ENCODE measurements around the gene HDAC2. TPM values are rescaled to one million over a fixed set of nuclear protein-coding genes. Genes with fewer than 3 reads are reported as not detected.

HDAC2 gene
- total and polyA plus RNA-seq, 2 of the 13 experiments (the other 11 are each of a cell fraction or from before 2014, with no cell fraction given): 99.6 to 114 TPM

DNA sequence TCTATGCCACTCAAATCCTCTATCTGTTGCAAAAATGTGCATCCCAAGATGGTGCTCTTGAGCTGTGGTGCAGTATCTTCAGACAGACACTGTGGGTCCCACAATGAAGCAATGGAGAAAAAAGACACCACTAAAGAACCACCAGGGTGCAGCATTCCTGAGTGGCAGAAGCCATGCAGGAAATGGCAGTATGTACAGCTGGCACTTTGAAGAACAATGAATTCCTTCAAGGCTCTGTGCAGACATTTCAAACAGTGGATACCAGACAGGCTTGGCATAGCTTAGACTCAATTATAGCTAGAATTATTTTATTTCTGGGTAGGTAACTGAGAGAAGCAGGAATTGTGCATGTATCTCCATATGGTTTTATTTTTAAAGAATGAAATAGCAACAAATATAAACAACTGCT, 24.0 kb upstream of the HDAC2 start (continued):
- TF ChIP-seq, protein P1, sequence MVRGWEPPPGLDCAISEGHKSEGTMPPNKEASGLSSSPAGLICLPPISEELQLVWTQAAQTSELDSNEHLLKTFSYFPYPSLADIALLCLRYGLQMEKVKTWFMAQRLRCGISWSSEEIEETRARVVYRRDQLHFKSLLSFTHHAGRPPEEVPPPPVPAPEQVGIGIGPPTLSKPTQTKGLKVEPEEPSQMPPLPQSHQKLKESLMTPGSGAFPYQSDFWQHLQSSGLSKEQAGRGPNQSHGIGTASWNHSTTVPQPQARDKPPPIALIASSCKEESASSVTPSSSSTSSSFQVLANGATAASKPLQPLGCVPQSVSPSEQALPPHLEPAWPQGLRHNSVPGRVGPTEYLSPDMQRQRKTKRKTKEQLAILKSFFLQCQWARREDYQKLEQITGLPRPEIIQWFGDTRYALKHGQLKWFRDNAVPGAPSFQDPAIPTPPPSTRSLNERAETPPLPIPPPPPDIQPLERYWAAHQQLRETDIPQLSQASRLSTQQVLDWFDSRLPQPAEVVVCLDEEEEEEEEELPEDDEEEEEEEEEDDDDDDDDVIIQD (CRISPR knock-in tag; IDR thresholded peaks at IDR 0.05; ENCODE audit: low read depth): 0 out of 2 replicates have a peak, but pooled peaks have one; percentile 14
- no peak for TF ChIP-seq SRSF1 (optimal IDR thresholded peaks at IDR 0.05; ENCODE audit: low read depth, low read length)
- TF ChIP-seq ADNP (CRISPR knock-in tag; IDR thresholded peaks at IDR 0.05): no peak
- peak; percentile 64; the same call in 1 of the 2 replicates for TF ChIP-seq ZNF713 (CRISPR knock-in tag; IDR thresholded peaks at IDR 0.05)
- peak; percentile 63; the same call in 1 of the 2 replicates for TF ChIP-seq CEBPB (IDR thresholded peaks at IDR 0.05; ENCODE audit: borderline replicate concordance, low read depth, low read length)
- TF ChIP-seq ZNF12 (CRISPR knock-in tag; IDR thresholded peaks at IDR 0.05): no peak; the same call in 1 of the 2 replicates
- TF ChIP-seq, protein P2, sequence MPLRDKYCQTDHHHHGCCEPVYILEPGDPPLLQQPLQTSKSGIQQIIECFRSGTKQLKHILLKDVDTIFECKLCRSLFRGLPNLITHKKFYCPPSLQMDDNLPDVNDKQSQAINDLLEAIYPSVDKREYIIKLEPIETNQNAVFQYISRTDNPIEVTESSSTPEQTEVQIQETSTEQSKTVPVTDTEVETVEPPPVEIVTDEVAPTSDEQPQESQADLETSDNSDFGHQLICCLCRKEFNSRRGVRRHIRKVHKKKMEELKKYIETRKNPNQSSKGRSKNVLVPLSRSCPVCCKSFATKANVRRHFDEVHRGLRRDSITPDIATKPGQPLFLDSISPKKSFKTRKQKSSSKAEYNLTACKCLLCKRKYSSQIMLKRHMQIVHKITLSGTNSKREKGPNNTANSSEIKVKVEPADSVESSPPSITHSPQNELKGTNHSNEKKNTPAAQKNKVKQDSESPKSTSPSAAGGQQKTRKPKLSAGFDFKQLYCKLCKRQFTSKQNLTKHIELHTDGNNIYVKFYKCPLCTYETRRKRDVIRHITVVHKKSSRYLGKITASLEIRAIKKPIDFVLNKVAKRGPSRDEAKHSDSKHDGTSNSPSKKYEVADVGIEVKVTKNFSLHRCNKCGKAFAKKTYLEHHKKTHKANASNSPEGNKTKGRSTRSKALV (CRISPR knock-in tag; IDR thresholded peaks at IDR 0.05): peak; percentile 68; the same call in 1 of the 2 replicates
- TF ChIP-seq MBNL3 (CRISPR knock-in tag; conservative IDR thresholded peaks at IDR 0.05): no peak
- TF ChIP-seq, protein P3, sequence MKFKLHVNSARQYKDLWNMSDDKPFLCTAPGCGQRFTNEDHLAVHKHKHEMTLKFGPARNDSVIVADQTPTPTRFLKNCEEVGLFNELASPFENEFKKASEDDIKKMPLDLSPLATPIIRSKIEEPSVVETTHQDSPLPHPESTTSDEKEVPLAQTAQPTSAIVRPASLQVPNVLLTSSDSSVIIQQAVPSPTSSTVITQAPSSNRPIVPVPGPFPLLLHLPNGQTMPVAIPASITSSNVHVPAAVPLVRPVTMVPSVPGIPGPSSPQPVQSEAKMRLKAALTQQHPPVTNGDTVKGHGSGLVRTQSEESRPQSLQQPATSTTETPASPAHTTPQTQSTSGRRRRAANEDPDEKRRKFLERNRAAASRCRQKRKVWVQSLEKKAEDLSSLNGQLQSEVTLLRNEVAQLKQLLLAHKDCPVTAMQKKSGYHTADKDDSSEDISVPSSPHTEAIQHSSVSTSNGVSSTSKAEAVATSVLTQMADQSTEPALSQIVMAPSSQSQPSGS (CRISPR knock-in tag; IDR thresholded peaks at IDR 0.05): peak; percentile 51; the same call in 1 of the 2 replicates
- TF ChIP-seq SOX13 (IDR thresholded peaks at IDR 0.05): no peak
- peak in 1 of 2 experiments; percentile 60; a peak in 2 of 4 replicates for TF ChIP-seq SOX13 (CRISPR knock-in tag; conservative IDR thresholded peaks at IDR 0.05 in 1 of 2, IDR thresholded peaks at IDR 0.05 in 1 of 2)
- no peak for TF ChIP-seq HHEX (CRISPR knock-in tag; IDR thresholded peaks at IDR 0.05)
- TF ChIP-seq SALL1 (CRISPR knock-in tag; IDR thresholded peaks at IDR 0.05): peak; percentile 44; the same call in 1 of the 2 replicates
- 0 out of 2 replicates have a peak, but pooled peaks have one; percentile 46 for TF ChIP-seq ZKSCAN8 (CRISPR knock-in tag; IDR thresholded peaks at IDR 0.05; ENCODE audit: borderline replicate concordance)
- TF ChIP-seq HDAC1 (CRISPR knock-in tag; IDR thresholded peaks at IDR 0.05): 0 out of 2 replicates have a peak, but pooled peaks have one; percentile 30
- peak; percentile 55 for TF ChIP-seq XRCC5 (optimal IDR thresholded peaks at IDR 0.05; ENCODE audit: low read length)
- no peak for TF ChIP-seq MTA1 (CRISPR knock-in tag; IDR thresholded peaks at IDR 0.05; ENCODE audit: borderline replicate concordance)
- peak; percentile 44; the same call in 1 of the 2 replicates for TF ChIP-seq SMAD3 (CRISPR knock-in tag; IDR thresholded peaks at IDR 0.05)
- TF ChIP-seq ZNF615 (CRISPR knock-in tag; IDR thresholded peaks at IDR 0.05; ENCODE audit: borderline replicate concordance): 0 out of 2 replicates have a peak, but pooled peaks have one; percentile 40
- TF ChIP-seq KAT8 (CRISPR knock-in tag; IDR thresholded peaks at IDR 0.05): peak; percentile 54; the same call in 1 of the 2 replicates
- 0 out of 2 replicates have a peak, but pooled peaks have one; percentile 51 for TF ChIP-seq ISL2 (CRISPR knock-in tag; IDR thresholded peaks at IDR 0.05)
- peak; percentile 66; the same call in 1 of the 2 replicates for TF ChIP-seq CBX5 (CRISPR knock-in tag; IDR thresholded peaks at IDR 0.05; ENCODE audit: borderline replicate concordance)
- TF ChIP-seq MAF1 (CRISPR knock-in tag; IDR thresholded peaks at IDR 0.05; ENCODE audit: borderline replicate concordance): no peak
- no peak for TF ChIP-seq ZSCAN31 (CRISPR knock-in tag; IDR thresholded peaks at IDR 0.05; ENCODE audit: low read depth)
- TF ChIP-seq, protein P4, sequence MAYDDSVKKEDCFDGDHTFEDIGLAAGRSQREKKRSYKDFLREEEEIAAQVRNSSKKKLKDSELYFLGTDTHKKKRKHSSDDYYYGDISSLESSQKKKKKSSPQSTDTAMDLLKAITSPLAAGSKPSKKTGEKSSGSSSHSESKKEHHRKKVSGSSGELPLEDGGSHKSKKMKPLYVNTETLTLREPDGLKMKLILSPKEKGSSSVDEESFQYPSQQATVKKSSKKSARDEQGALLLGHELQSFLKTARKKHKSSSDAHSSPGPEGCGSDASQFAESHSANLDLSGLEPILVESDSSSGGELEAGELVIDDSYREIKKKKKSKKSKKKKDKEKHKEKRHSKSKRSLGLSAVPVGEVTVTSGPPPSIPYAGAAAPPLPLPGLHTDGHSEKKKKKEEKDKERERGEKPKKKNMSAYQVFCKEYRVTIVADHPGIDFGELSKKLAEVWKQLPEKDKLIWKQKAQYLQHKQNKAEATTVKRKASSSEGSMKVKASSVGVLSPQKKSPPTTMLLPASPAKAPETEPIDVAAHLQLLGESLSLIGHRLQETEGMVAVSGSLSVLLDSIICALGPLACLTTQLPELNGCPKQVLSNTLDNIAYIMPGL (CRISPR knock-in tag; IDR thresholded peaks at IDR 0.05; ENCODE audit: borderline replicate concordance in 1 of 2, low read depth in 1 of 2): peak; percentile 52 to 67; a peak in 2 of 4 replicates
